Spleen (tissue), 13 donors: ENCODE data around the gene SLC6A20. TPM values are rescaled to one million over a fixed set of nuclear protein-coding genes. Genes with fewer than 3 reads are reported as not detected.
A peak's percentile ranks its signal among the peaks of the same experiment; 100 is the strongest.

Experiments used
- DNase-seq: peaks from one replicate; pipeline ENCODE4 v3.0.0-alpha.2; 2020
- H3K27ac ChIP-seq, 8 donors: fragments of 200-600 bp; sonication (generic) in 7 of 8; 1 replicate in 4 of 8; 2 replicates in 4 of 8; pipeline versions ENCODE4 v1.5.0 to v1.8.0; 2016 to 2021; ENCODE audit warnings: inconsistent platforms in 4 of 8, mild to moderate bottlenecking in 4 of 8, moderate library complexity in 1 of 8
- H3K27me3 ChIP-seq, 7 donors: fragments of 200-600 bp; sonication (generic) in 6 of 7; replicated peaks in 1 of 7; 1 replicate in 4 of 7; 2 replicates in 3 of 7; pipeline versions ENCODE4 v1.5.0 to v1.8.0; 2016 to 2021; ENCODE audit warnings: inconsistent platforms in 3 of 7, mild to moderate bottlenecking in 1 of 7
- H3K36me3 ChIP-seq, 6 donors: fragments of 200-600 bp; sonication (generic) in 5 of 6; 1 replicate in 4 of 6; 2 replicates in 2 of 6; pipeline versions ENCODE4 v1.5.0 to v1.8.0; 2016 to 2021; ENCODE audit warnings: inconsistent platforms in 2 of 6
- H3K4me1 ChIP-seq, 6 donors: fragments of 200-600 bp; sonication (generic) in 5 of 6; 1 replicate in 3 of 6; 2 replicates in 3 of 6; pipeline versions ENCODE4 v1.5.0 to v1.8.0; 2016 to 2021; ENCODE audit warnings: inconsistent platforms in 3 of 6
- H3K4me3 ChIP-seq, 8 donors: fragments of 200-600 bp; sonication (generic) in 7 of 8; 1 replicate in 4 of 8; 2 replicates in 4 of 8; pipeline versions ENCODE4 v1.5.0 to v1.8.0; 2016 to 2021; ENCODE audit warnings: inconsistent platforms in 4 of 8, mild to moderate bottlenecking in 4 of 8, moderate library complexity in 2 of 8
- H3K9me3 ChIP-seq, 8 donors: fragments of 200-600 bp; sonication (generic) in 7 of 8; 1 replicate in 4 of 8; 2 replicates in 4 of 8; pipeline versions ENCODE4 v1.5.0 to v1.8.0; 2016 to 2021; ENCODE audit warnings: inconsistent platforms in 4 of 8
- CTCF ChIP-seq, 11 experiments: fragments of 200-600 bp in 7 of 11; fragments of 450-650 bp in 4 of 11; sonication (generic) in 4 of 11; IDR thresholded peaks in 8 of 11; conservative IDR thresholded peaks in 3 of 11; 1 replicate in 7 of 11; 2 replicates in 4 of 11; pipeline versions ENCODE4 v1.4.0 to v1.8.0; 2016 to 2021; ENCODE audit warnings: antibody characterized with exemption in 11 of 11, inconsistent platforms in 4 of 11, mild to moderate bottlenecking in 1 of 11
- POLR2A ChIP-seq, 3 donors: fragments of 450-650 bp; IDR thresholded peaks; one replicate each; pipeline ENCODE4 v1.5.1; 2017; ENCODE audit warnings: antibody characterized with exemption in 3 of 3, mild to moderate bottlenecking in 1 of 3
- POLR2AphosphoS5 ChIP-seq, 3 donors: sonication (generic); formaldehyde crosslinking; IDR thresholded peaks; one replicate each; pipeline ENCODE4 v1.5.1; 2017; ENCODE audit warnings: antibody characterized with exemption in 3 of 3
- WGBS, 5 donors: extraction: QIAGEN DNeasy Blood & Tissue Kit in 3 of 5; methylation state at CpG; one replicate each; pipeline versions ENCODE4 v1.1.5 to v1.1.7; 2013 to 2018; 5-methylcytosine and 5-hydroxymethylcytosine counted together
- intact Hi-C: fragments of 100-400 bp; cut with DNase I; formaldehyde crosslinking; loops from one replicate; pipeline ENCODE4 v1.15.0; 2023; ENCODE audit warnings: low total_unique reads
- long read RNA-seq, 2 donors: transcript quantifications; one replicate each; lab custom pipeline, GENCODE V29; 2026
- polyA plus RNA-seq, 3 donors: library from polyadenylated mRNA; stranded (reverse); fragments of 200-250 nt; gene quantifications; one replicate each; pipeline ENCODE4 v1.2.1, GENCODE V29; 2013
- total RNA-seq, 7 donors: library from RNA; depleted of rRNA in 3 of 7; stranded (reverse); fragments of >200 nt in 3 of 7; fragmentation: NEBNext Ultra II Directional in 4 of 7; extraction: Animal tissue kit (Norgen Biotek cat#: 25700) in 4 of 7; gene quantifications; one replicate each; pipeline versions ENCODE4 v1.1.0 to v1.2.1, GENCODE V29; 2016 to 2021
- donor health status: healthy with polysubstance abuse.
- donor health status: DM: no; HTN: no; CAD: no; lungs with moderate emphysema.
- donor health status: DM: no; HTN: no; CAD: no.
- donor health status: Bipolar disorder and iron deficiency.
- donor health status: healthy.
- donor health status: DM: no; HTN: no; CAD: no.
- donor health status: DM: yes; HTN: yes; CAD: no.

The SLC6A20 gene
- under 1 TPM in 4 of 7 donors, not detected in 3; 0.32 to 0.49 (median 0.41) TPM for total RNA-seq
- polyA plus RNA-seq, result under 1 TPM; 0.02 to 0.04 (median 0.03) TPM
- long read RNA-seq, donor 1, result 0 reads
- long read RNA-seq, donor 2, result 0 reads

- peaks cover 4 to 67% (median 40%) of the 10 kb centered on the region in 7 donors for H3K27me3 ChIP-seq
- peaks cover 0 to 31% (median 15%) of the 10 kb centered on the region in 6 donors for H3K4me1 ChIP-seq
- TF ChIP-seq POLR2AphosphoS5 (IDR thresholded peaks at IDR 0.05) (peak in 1 of 3 donors; percentile 30), CTCF (IDR thresholded peaks at IDR 0.05 in 8 of 11, conservative IDR thresholded peaks at IDR 0.05 in 3 of 11) (no peak)
- H3K4me3 ChIP-seq, result peak within 1 kb of the TSS; percentile 22 to 73 (median 44)
- no peak within 1 kb of the TSS for H3K27ac ChIP-seq
- no peaks in the 10 kb centered on the region for H3K36me3 ChIP-seq
- intact Hi-C loops, result no loop called here
- DNase-seq, result no peak
- 3 to 4% (median 4%) methylated on average over 72 to 91 of the region's 91 CpGs for WGBS, 5 donors
- no peaks in the 10 kb centered on the region for H3K9me3 ChIP-seq
These were observed at the start of gene SLC6A20 for GRCh38 chr3:45795882-45796765. Gene SLC6A20, minus strand, starts transcription at chr3:45796536. Its CDS starts 117 bp downstream, at chr3:45796419.

- peaks cover 0 to 26% (median 16%) of the 10 kb centered on the region in 6 donors for H3K4me1 ChIP-seq
- 80 to 89% (median 82%) methylated on average over 1 of the region's 1 CpG for WGBS, 5 donors
- no peaks in the 10 kb centered on the region for H3K36me3 ChIP-seq
- H3K4me3 ChIP-seq, result no peak overlapping the region
- no peak overlapping the region for H3K27ac ChIP-seq
- TF ChIP-seq POLR2A (IDR thresholded peaks at IDR 0.05) (no peak), POLR2AphosphoS5 (IDR thresholded peaks at IDR 0.05) (no peak), CTCF (IDR thresholded peaks at IDR 0.05 in 8 of 11, conservative IDR thresholded peaks at IDR 0.05 in 3 of 11) (no peak)
- intact Hi-C loops, result no loop called here
- DNase-seq, result no peak
- H3K9me3 ChIP-seq, result no peaks in the 10 kb centered on the region
- no peaks in the 10 kb centered on the region for H3K27me3 ChIP-seq
These were observed 48.3 kb upstream of the SLC6A20 start for GRCh38 chr3:45844616-45845015.

GRCh38 chr3:45842851-45843625 lies 46.7 kb upstream of the SLC6A20 start:
- H3K4me1 ChIP-seq, result peaks cover 0 to 34% (median 16%) of the 10 kb centered on the region in 6 donors
- no peak overlapping the region for H3K4me3 ChIP-seq
- intact Hi-C loops, result no loop called here
- no peaks in the 10 kb centered on the region for H3K36me3 ChIP-seq
- TF ChIP-seq POLR2A (IDR thresholded peaks at IDR 0.05) (no peak), POLR2AphosphoS5 (IDR thresholded peaks at IDR 0.05) (no peak)
- 85 to 93% (median 91%) methylated on average over 9 of the region's 9 CpGs for WGBS, 5 donors
- no peak for DNase-seq
- H3K27me3 ChIP-seq, result no peaks in the 10 kb centered on the region
- H3K9me3 ChIP-seq, result no peaks in the 10 kb centered on the region
- no peak overlapping the region for H3K27ac ChIP-seq

GRCh38 chr3:45841757-45842491 lies 45.6 kb upstream of the SLC6A20 start, which contains the start of gene LZTFL1:
Gene LZTFL1, minus strand, starts transcription at chr3:45842119. Its CDS starts 128 bp downstream, at chr3:45841991.
- Histone ChIP-seq H3K4me1 (peaks cover 0 to 34% (median 16%) of the 10 kb centered on the region in 6 donors), H3K9me3 (no peaks in the 10 kb centered on the region), H3K36me3 (peaks cover 0 to 11% (median 2%) of the 10 kb centered on the region in 6 donors), H3K27ac (peak within 1 kb of the TSS; percentile 5 to 74 (median 59)), H3K4me3 (peak within 1 kb of the TSS; percentile 87 to 99 (median 96)), H3K27me3 (no peaks in the 10 kb centered on the region)
- peak; percentile 92 for DNase-seq
- intact Hi-C loops, result no loop called here
- 3 to 5% (median 4%) methylated on average over 35 to 49 of the region's 49 CpGs for WGBS, 5 donors
- TF ChIP-seq POLR2AphosphoS5 (IDR thresholded peaks at IDR 0.05) (peak; percentile 81 to 83 (median 82)), CTCF (IDR thresholded peaks at IDR 0.05 in 8 of 11, conservative IDR thresholded peaks at IDR 0.05 in 3 of 11) (no peak), POLR2A (IDR thresholded peaks at IDR 0.05) (no peak)
